HCT116 (cell line): ENCODE measurements around the gene FAM89B.

Source experiments
- CBX3 ChIP-seq: IDR thresholded peaks from 2 replicates; pipeline ENCODE4 v1.6.1; 2012; ENCODE audit warnings: low read depth
- CTCF ChIP-seq, 3 experiments: fragments of 200-600 bp in 1 of 3; sonication (generic) in 1 of 3; IDR thresholded peaks in 2 of 3; conservative IDR thresholded peaks in 1 of 3; 2 replicates each; pipeline ENCODE4 v1.5.1; 2012 to 2017; ENCODE audit warnings: low read depth in 2 of 3, low read length in 2 of 3, antibody characterized with exemption in 1 of 3, borderline replicate concordance in 1 of 3, control low read depth in 1 of 3, mild to moderate bottlenecking in 1 of 3, mixed read lengths in 1 of 3, mixed run types in 1 of 3, moderate library complexity in 1 of 3; ENCODE audit not compliant: insufficient read depth in 1 of 3
- EZH2 ChIP-seq: fragments of 200-600 bp; sonication (generic); IDR thresholded peaks from 2 replicates; pipeline ENCODE4 v1.6.1; 2017; ENCODE audit warnings: antibody characterized with exemption, mixed run types
- JUND ChIP-seq: IDR thresholded peaks from 2 replicates; pipeline ENCODE4 v1.6.1; 2012
- MAX ChIP-seq: IDR thresholded peaks from 2 replicates; pipeline ENCODE4 v1.6.1; 2012
- POLR2A ChIP-seq: IDR thresholded peaks from 2 replicates; pipeline ENCODE4 v1.7.0; 2011; ENCODE audit warnings: borderline replicate concordance; ENCODE audit not compliant: insufficient read depth, insufficient read length; ENCODE audit errors: extremely low read depth
- POLR2AphosphoS5 ChIP-seq: IDR thresholded peaks from 2 replicates; pipeline ENCODE4 v1.6.1; 2011; ENCODE audit warnings: mild to moderate bottlenecking, low read depth, low read length, moderate library complexity
- RAD21 ChIP-seq: IDR thresholded peaks from 2 replicates; pipeline ENCODE4 v1.6.1; 2012; ENCODE audit warnings: low read depth, mild to moderate bottlenecking
- REST ChIP-seq: IDR thresholded peaks from 2 replicates; pipeline ENCODE4 v1.6.1; 2012; ENCODE audit warnings: low read depth
- SIN3A ChIP-seq: IDR thresholded peaks from 2 replicates; pipeline ENCODE4 v1.6.1; 2012; ENCODE audit warnings: low read depth
- TCF7L2 ChIP-seq: IDR thresholded peaks from 2 replicates; pipeline ENCODE4 v1.7.0; 2011; ENCODE audit warnings: borderline replicate concordance, inconsistent platforms; ENCODE audit not compliant: insufficient read depth, insufficient read length; ENCODE audit errors: extremely low read depth

GRCh38 chr11:65573391-65574079 is 1.2 kb downstream of the FAM89B start:
- no peak for TF ChIP-seq TCF7L2
- TF ChIP-seq SIN3A = no peak
- no peak for TF ChIP-seq POLR2A
- no peak for TF ChIP-seq MAX
- no peak for TF ChIP-seq RAD21
- TF ChIP-seq CTCF (IDR thresholded peaks at IDR 0.05 in 2 of 3, conservative IDR thresholded peaks at IDR 0.05 in 1 of 3; ENCODE audit: borderline replicate concordance in 1 of 3, insufficient read depth in 1 of 3, low read depth in 2 of 3, low read length in 2 of 3) = no peak
- no peak for TF ChIP-seq JUND
- no peak for TF ChIP-seq POLR2AphosphoS5
- no peak for TF ChIP-seq CBX3
- no peak for TF ChIP-seq REST
- no peak for TF ChIP-seq EZH2
